A549 treated with AZD9567 at 1 μM for 4 hours (cell line): ENCODE measurements around the gene ANKRD2. TPM values are rescaled to one million over a fixed set of nuclear protein-coding genes. Genes with fewer than 3 reads are reported as not detected.

Experiments used
- total RNA-seq: library from RNA; stranded (reverse); fragments of 200-300 nt; extraction: Qiagen RNA extraction; gene quantifications from 5 replicates; pipeline ENCODE4 v1.2.3, GENCODE V29; 2022; ENCODE audit not compliant: insufficient read depth

ANKRD2 gene
- total RNA-seq, result 4.4 to 6.8 TPM (median 5.9 TPM) in 4 of 5 replicates, not detected in the other

GRCh38 chr10:97572214-97572989 lies at the start of gene ANKRD2:
TSS of gene ANKRD2 (plus strand) at chr10:97572779. CDS start at chr10:97572789, 10 bp downstream.

GRCh38 chr10:97584060-97584797 lies 11.7 kb downstream of the ANKRD2 start, which contains the start of gene HOGA1:
TSS of gene HOGA1 (plus strand) at chr10:97584389. CDS start at chr10:97584704, 315 bp downstream.

GRCh38 chr10:97589479-97589878 lies 16.9 kb downstream of the ANKRD2 start, which contains the start of gene C10orf62:
TSS of gene C10orf62 (plus strand) at chr10:97589721. CDS start at chr10:97589898, 177 bp downstream.

GRCh38 chr10:97632949-97633884 lies 60.6 kb downstream of the ANKRD2 start, which contains the start of gene MORN4:
TSS of gene MORN4 (minus strand) at chr10:97633500. CDS start at chr10:97619653, 13,847 bp downstream.

Other genes starting within 250 kb of the ANKRD2 start
- gene FRAT2, start 238.1 kb upstream of the ANKRD2 start, total RNA-seq, result 1.2 to 8.8 TPM (median 8.0 TPM) in 5 replicates
- 44.4 to 73.3 TPM (median 56.6 TPM) in 5 replicates for gene RRP12, start 171.4 kb upstream of the ANKRD2 start, total RNA-seq
- gene PGAM1, start 146.6 kb upstream of the ANKRD2 start, total RNA-seq, result 595 to 678 TPM (median 628 TPM) in 5 replicates
- 52.3 to 74.1 TPM (median 56.7 TPM) in 5 replicates for gene EXOSC1, start 126.8 kb upstream of the ANKRD2 start, total RNA-seq
- 48.5 to 56.2 TPM (median 54.9 TPM) in 5 replicates for gene ZDHHC16, start 126.6 kb upstream of the ANKRD2 start, total RNA-seq
- 46.3 to 54.9 TPM (median 49.5 TPM) in 5 replicates for gene MMS19, start 74.4 kb upstream of the ANKRD2 start, total RNA-seq
- gene UBTD1, start 73.9 kb upstream of the ANKRD2 start, total RNA-seq, result 19.0 to 20.1 TPM (median 19.9 TPM) in 5 replicates
- 1.6 to 2.2 TPM (median 1.9 TPM) in 5 replicates for gene HOGA1, start 11.6 kb downstream of the ANKRD2 start, total RNA-seq
- not detected in 5 replicates for gene C10orf62, start 16.9 kb downstream of the ANKRD2 start, total RNA-seq
- 3.3 to 7.4 TPM (median 6.7 TPM) in 5 replicates for gene MORN4, start 60.7 kb downstream of the ANKRD2 start, total RNA-seq
- 21.4 to 26.1 TPM (median 24.3 TPM) in 5 replicates for gene PI4K2A, start 67.9 kb downstream of the ANKRD2 start, total RNA-seq
- 92.2 to 115 TPM (median 98.3 TPM) in 5 replicates for gene AVPI1, start 114.5 kb downstream of the ANKRD2 start, total RNA-seq
- 40.2 to 50.8 TPM (median 46.9 TPM) in 5 replicates for gene MARVELD1, start 141.0 kb downstream of the ANKRD2 start, total RNA-seq
- 14.1 to 27.4 TPM (median 24.7 TPM) in 5 replicates for gene ZFYVE27, start 164.3 kb downstream of the ANKRD2 start, total RNA-seq
- gene SFRP5, start 199.2 kb downstream of the ANKRD2 start, total RNA-seq, result 1.8 to 2.4 TPM (median 2.1 TPM) in 5 replicates